GM23248 (cell line): Measurements from ENCODE around the gene PLA2R1. TPM values are rescaled to one million over a fixed set of nuclear protein-coding genes. Genes with fewer than 3 reads are reported as not detected.
"Not testable (repeated sequence)": the region's sequence is repeated elsewhere in the genome, so short reads cannot be mapped to it uniquely, and the experiment has no call there.

Experiments used
- DNase-seq: peaks from one replicate; pipeline ENCODE4 v3.0.0-alpha.2; 2015
- H2AFZ ChIP-seq: fragments of 200-600 bp; sonication (generic); 2 replicates; pipeline ENCODE4 v1.6.1; 2016; ENCODE audit warnings: antibody characterized with exemption
- H3F3A ChIP-seq: fragments of 200-600 bp; sonication (generic); 2 replicates; pipeline ENCODE4 v1.6.1; 2016; ENCODE audit warnings: mild to moderate bottlenecking, antibody characterized with exemption, mixed run types; ENCODE audit not compliant: insufficient read depth
- H3K27ac ChIP-seq: fragments of 200-600 bp; sonication (generic); 2 replicates; pipeline ENCODE4 v1.5.1; 2016; ENCODE audit warnings: mild to moderate bottlenecking
- H3K27me3 ChIP-seq: fragments of 200-600 bp; sonication (generic); replicated peaks from 2 replicates; pipeline ENCODE4 v1.6.1; 2016; ENCODE audit warnings: mild to moderate bottlenecking; ENCODE audit not compliant: insufficient read depth
- H3K36me3 ChIP-seq: fragments of 200-600 bp; sonication (generic); 2 replicates; pipeline ENCODE4 v1.6.1; 2016; ENCODE audit warnings: low read depth, mild to moderate bottlenecking
- H3K4me1 ChIP-seq: fragments of 200-600 bp; sonication (generic); 2 replicates; pipeline ENCODE4 v1.6.1; 2016; ENCODE audit warnings: mild to moderate bottlenecking; ENCODE audit not compliant: insufficient read depth
- H3K4me2 ChIP-seq: fragments of 200-600 bp; sonication (generic); one replicate; pipeline ENCODE4 v1.6.1; 2016; ENCODE audit warnings: mild to moderate bottlenecking; ENCODE audit not compliant: unreplicated experiment
- H3K4me3 ChIP-seq: fragments of 200-600 bp; sonication (generic); 2 replicates; pipeline ENCODE4 v1.5.1; 2016; ENCODE audit warnings: mild to moderate bottlenecking
- H3K79me2 ChIP-seq: fragments of 200-600 bp; sonication (generic); 2 replicates; pipeline ENCODE4 v1.6.1; 2016; ENCODE audit warnings: mild to moderate bottlenecking; ENCODE audit not compliant: insufficient read depth
- H3K9ac ChIP-seq: fragments of 200-600 bp; sonication (generic); 2 replicates; pipeline ENCODE4 v1.6.1; 2016; ENCODE audit warnings: mild to moderate bottlenecking
- H3K9me2 ChIP-seq: fragments of 200-600 bp; sonication (generic); 2 replicates; pipeline ENCODE4 v1.6.1; 2016; ENCODE audit warnings: mixed run types, mild to moderate bottlenecking, moderate library complexity; ENCODE audit not compliant: insufficient read depth
- H3K9me3 ChIP-seq: fragments of 200-600 bp; sonication (generic); one replicate; pipeline ENCODE4 v1.6.1; 2017; ENCODE audit warnings: low read depth
- H4K20me1 ChIP-seq: fragments of 200-600 bp; sonication (generic); 2 replicates; pipeline ENCODE4 v1.6.0; 2016; ENCODE audit not compliant: insufficient read depth
- EZH2 ChIP-seq: fragments of 200-600 bp; sonication (generic); IDR thresholded peaks from 2 replicates; pipeline ENCODE4 v1.6.1; 2018; ENCODE audit warnings: antibody characterized with exemption, mild to moderate bottlenecking; ENCODE audit not compliant: insufficient read depth, poor library complexity, severe bottlenecking
- EZH2phosphoT487 ChIP-seq: fragments of 200-600 bp; sonication (generic); IDR thresholded peaks from 2 replicates; pipeline ENCODE4 v1.6.1; 2018; ENCODE audit warnings: antibody characterized with exemption, moderate library complexity, mild to moderate bottlenecking, low read depth; ENCODE audit not compliant: insufficient read depth
- WGBS, 2 experiments: methylation state at CpG; one replicate each; pipeline ENCODE4 v1.1.6; 2015 to 2017; ENCODE audit warnings: low lambda C conversion rate in 2 of 2, low coverage in 1 of 2; ENCODE audit errors: missing lambda C conversion rate in 2 of 2; 5-methylcytosine and 5-hydroxymethylcytosine counted together
- in situ Hi-C: fragments of 300-500 bp; cut with MboI; formaldehyde crosslinking; loops from 2 replicates; pipeline ENCODE4 v1.15.0; 2020
- polyA plus RNA-seq: library from polyadenylated mRNA; unstranded; fragments of >200 nt; fragmentation: Nextera tagmentation; extraction: Ambion mirVana; gene quantifications from 2 replicates; pipeline ENCODE4 v1.2.1, GENCODE V29; 2016
- total RNA-seq: library from RNA; depleted of rRNA; stranded (reverse); fragments of >200 nt; shearing (Covaris generic); gene quantifications from 2 replicates; pipeline ENCODE4 v1.2.3, GENCODE V29; 2014

PLA2R1 gene
- total and polyA plus RNA-seq, 2 experiments from 2014 or later = 8.9 to 16.0 TPM

GRCh38 chr2:159982270-159982669 lies 80.1 kb downstream of the PLA2R1 start:
- peak overlapping the region; percentile 11; the same call in 1 of the 2 replicates for H3K9ac ChIP-seq
- 8 to 12% methylated on average over 3 of the region's 3 CpGs for whole genome bisulfite sequencing, 2 experiments
- in situ Hi-C loops = no loop called here
- peak overlapping the region; percentile 47 for H3K4me2 ChIP-seq
- H3K9me2 ChIP-seq = no peaks in the 10 kb centered on the region
- H3K27ac ChIP-seq = peak overlapping the region; percentile 53
- H2AFZ ChIP-seq = no peak overlapping the region
- peaks cover 24% of the 10 kb centered on the region for H3F3A ChIP-seq
- H3K4me3 ChIP-seq = no peak overlapping the region
- DNase-seq = peak; percentile 93
- no peaks in the 10 kb centered on the region for H3K27me3 ChIP-seq
- no peaks in the 10 kb centered on the region for H3K79me2 ChIP-seq
- H3K36me3 ChIP-seq = no peaks in the 10 kb centered on the region
- no peaks in the 10 kb centered on the region for H4K20me1 ChIP-seq
- peaks cover 25% of the 10 kb centered on the region for H3K4me1 ChIP-seq
- no peaks in the 10 kb centered on the region for H3K9me3 ChIP-seq
- TF ChIP-seq EZH2 (no peak), EZH2phosphoT487 (no peak)

- WGBS, 2 experiments = 85 to 91% methylated on average over 5 of the region's 5 CpGs
- in situ Hi-C loops = no loop called here
- no peak overlapping the region for H2AFZ ChIP-seq
- peaks cover under 1% of the 10 kb centered on the region; the same call in 1 of the 2 replicates for H3K4me1 ChIP-seq
- H3K9me3 ChIP-seq = no peaks in the 10 kb centered on the region
- H3K9ac ChIP-seq = no peak overlapping the region
- H3K36me3 ChIP-seq = no peaks in the 10 kb centered on the region
- no peaks in the 10 kb centered on the region for H4K20me1 ChIP-seq
- H3K4me2 ChIP-seq = no peak overlapping the region
- H3K27me3 ChIP-seq = no peaks in the 10 kb centered on the region
- no peaks in the 10 kb centered on the region for H3K79me2 ChIP-seq
- no peak for DNase-seq
- H3K4me3 ChIP-seq = no peak overlapping the region
- H3K9me2 ChIP-seq = no peaks in the 10 kb centered on the region
- H3K27ac ChIP-seq = no peak overlapping the region
- no peak for TF ChIP-seq EZH2
- H3F3A ChIP-seq = peaks cover under 1% of the 10 kb centered on the region; the same call in 1 of the 2 replicates
Observed at GRCh38 chr2:159976527-159977160, 85.8 kb downstream of the PLA2R1 start.

GRCh38 chr2:159973325-159973724 lies 89.1 kb downstream of the PLA2R1 start:
- in situ Hi-C loops = no loop called here
- no peak overlapping the region for H3K4me3 ChIP-seq
- WGBS, 2 experiments = 92 to 96% methylated on average over 1 of the region's 1 CpG
- no peak overlapping the region for H2AFZ ChIP-seq
- H3K4me1 ChIP-seq = no peaks in the 10 kb centered on the region
- no peak overlapping the region for H3K4me2 ChIP-seq
- TF ChIP-seq EZH2 = no peak
- no peak for TF ChIP-seq EZH2phosphoT487
- H3K9me3 ChIP-seq = no peaks in the 10 kb centered on the region
- no peaks in the 10 kb centered on the region for H3F3A ChIP-seq
- no peak for DNase-seq
- H3K9ac ChIP-seq = no peak overlapping the region
- no peaks in the 10 kb centered on the region for H4K20me1 ChIP-seq
- H3K36me3 ChIP-seq = no peaks in the 10 kb centered on the region
- H3K27ac ChIP-seq = no peak overlapping the region
- H3K79me2 ChIP-seq = no peaks in the 10 kb centered on the region
- no peaks in the 10 kb centered on the region for H3K9me2 ChIP-seq
- H3K27me3 ChIP-seq = no peaks in the 10 kb centered on the region

GRCh38 chr2:159971365-159972152 lies 90.9 kb downstream of the PLA2R1 start:
- no peak for TF ChIP-seq EZH2phosphoT487
- TF ChIP-seq EZH2 = no peak
- in situ Hi-C loops = no loop called here
- H3K27me3 ChIP-seq = no peaks in the 10 kb centered on the region
- no peaks in the 10 kb centered on the region for H3K4me1 ChIP-seq
- DNase-seq = no peak
- H3K79me2 ChIP-seq = no peaks in the 10 kb centered on the region
- H3K4me2 ChIP-seq = no peak overlapping the region
- H3K27ac ChIP-seq = no peak overlapping the region
- no peaks in the 10 kb centered on the region for H3K36me3 ChIP-seq
- H3K9ac ChIP-seq = no peak overlapping the region
- no peaks in the 10 kb centered on the region for H4K20me1 ChIP-seq
- no peak overlapping the region for H2AFZ ChIP-seq
- H3K9me3 ChIP-seq = no peaks in the 10 kb centered on the region
- no peak overlapping the region for H3K4me3 ChIP-seq
- no peaks in the 10 kb centered on the region for H3K9me2 ChIP-seq
- no peaks in the 10 kb centered on the region for H3F3A ChIP-seq
- WGBS, 2 experiments = 70 to 75% methylated on average over 7 of the region's 7 CpGs

- in situ Hi-C loops = not testable (repeated sequence)
Observed at GRCh38 chr2:159970548-159970947, 91.9 kb downstream of the PLA2R1 start.

More at GRCh38 chr2:159970548-159970947, 91.9 kb downstream of the PLA2R1 start:
- H3K4me1 ChIP-seq, H3K9me2 ChIP-seq, H3K9me3 ChIP-seq, H3K36me3 ChIP-seq, H3K27me3 ChIP-seq, H3K27ac ChIP-seq, H3K4me3 ChIP-seq, H3K4me2 ChIP-seq, DNase-seq, H2AFZ ChIP-seq, H3K79me2 ChIP-seq, H3F3A ChIP-seq, H3K9ac ChIP-seq, H4K20me1 ChIP-seq: not testable (repeated sequence)
- WGBS, 2 experiments = 100% methylated on average over 1 of the region's 1 CpG
